ENCODE results near the gene KRT80. TPM values are rescaled to one million over a fixed set of nuclear protein-coding genes. Genes with fewer than 3 reads are reported as not detected.

The KRT80 gene
- total RNA-seq, 2 experiments from 2014 or later: not detected

GRCh38 chr12:52127683-52128450, 63.9 kb downstream of the KRT80 start:
- intact Hi-C loops (cut with DNase I, micrococcal nuclease): no loop called here
- Mint-ChIP-seq H3K9me3 (no peaks in the 10 kb centered on the region), H3K36me3 (ENCODE audit: low read depth) (no peaks in the 10 kb centered on the region), H3K4me1 (ENCODE audit: low read depth) (no peaks in the 10 kb centered on the region), H3K4me3 (no peak overlapping the region), H3K27ac (no peak overlapping the region), H3K27me3 (peaks cover 22% of the 10 kb centered on the region)
- H3K9me3 ChIP-seq (ENCODE audit: control insufficient read depth in 1 of 2, insufficient read depth in 1 of 2, low read length in 2 of 2): no peaks in the 10 kb centered on the region
- no peak for TF ChIP-seq CTCF (IDR thresholded peaks at IDR 0.05)
- no peaks in the 10 kb centered on the region for H3K36me3 ChIP-seq (ENCODE audit: insufficient read depth, low read length)
- ChIA-PET CTCF (interaction anchor here (1.0 kb wide), 1 partner anchor 11 kb away, joined by 3 read pairs; no protein-coding TSS in a partner anchor), POLR2A (no interaction called here)
- no peak overlapping the region for H3K4me3 ChIP-seq (ENCODE audit: low read length)
- no peaks in the 10 kb centered on the region for H3K4me1 ChIP-seq (ENCODE audit: insufficient read depth, low read length)
- H3K27me3 ChIP-seq (ENCODE audit: control insufficient read depth in 1 of 2, insufficient read depth in 2 of 2, low read length in 2 of 2): peaks cover 0 to 8% of the 10 kb centered on the region in 2 experiments
- no peak for ATAC-seq (ENCODE audit: poor library complexity)
- no peak overlapping the region for H3K27ac ChIP-seq (ENCODE audit: low read depth in 1 of 2, low read length in 2 of 2)
- no peak for DNase-seq

- ChIA-PET POLR2A (no interaction called here), CTCF (interaction anchor here (1.0 kb wide), 1 partner anchor 10 kb away, joined by 3 read pairs; no protein-coding TSS in a partner anchor)
- H3K4me3 Mint-ChIP-seq: no peak overlapping the region
- no peaks in the 10 kb centered on the region for H3K36me3 Mint-ChIP-seq (ENCODE audit: low read depth)
- H3K4me1 Mint-ChIP-seq (ENCODE audit: low read depth): peaks cover 2% of the 10 kb centered on the region
- peaks cover 30% of the 10 kb centered on the region for H3K27me3 Mint-ChIP-seq
- Histone ChIP-seq H3K4me3 (ENCODE audit: low read length) (no peak overlapping the region), H3K36me3 (ENCODE audit: insufficient read depth, low read length) (no peaks in the 10 kb centered on the region), H3K4me1 (ENCODE audit: insufficient read depth, low read length) (peaks cover 3% of the 10 kb centered on the region), H3K9me3 (ENCODE audit: control insufficient read depth in 1 of 2, insufficient read depth in 1 of 2, low read length in 2 of 2) (no peaks in the 10 kb centered on the region), H3K27me3 (ENCODE audit: control insufficient read depth in 1 of 2, insufficient read depth in 2 of 2, low read length in 2 of 2) (peaks cover 0 to 8% of the 10 kb centered on the region in 2 experiments), H3K27ac (ENCODE audit: low read depth in 1 of 2, low read length in 2 of 2) (no peak overlapping the region)
- no peak for ATAC-seq (ENCODE audit: poor library complexity)
- no peak overlapping the region for H3K27ac Mint-ChIP-seq
- TF ChIP-seq CTCF (IDR thresholded peaks at IDR 0.05): no peak
- DNase-seq: no peak
- no peaks in the 10 kb centered on the region for H3K9me3 Mint-ChIP-seq
- intact Hi-C loops (cut with DNase I, micrococcal nuclease): no loop called here
Observed at GRCh38 chr12:52126605-52127578, 64.9 kb downstream of the KRT80 start.

GRCh38 chr12:52126050-52126604, 65.7 kb downstream of the KRT80 start:
- H3K27me3 ChIP-seq (ENCODE audit: control insufficient read depth in 1 of 2, insufficient read depth in 2 of 2, low read length in 2 of 2): peaks cover 7 to 8% of the 10 kb centered on the region in 2 experiments
- H3K4me1 Mint-ChIP-seq (ENCODE audit: low read depth): peaks cover 6% of the 10 kb centered on the region
- intact Hi-C loops (cut with DNase I, micrococcal nuclease): no loop called here
- H3K9me3 ChIP-seq (ENCODE audit: control insufficient read depth in 1 of 2, insufficient read depth in 1 of 2, low read length in 2 of 2): no peaks in the 10 kb centered on the region
- no peak for DNase-seq
- no peaks in the 10 kb centered on the region for H3K9me3 Mint-ChIP-seq
- H3K27ac ChIP-seq (ENCODE audit: low read depth in 1 of 2, low read length in 2 of 2): no peak overlapping the region
- ChIA-PET POLR2A (no interaction called here), CTCF (interaction anchor here (0.9 kb wide), 1 partner anchor 10 kb away, joined by 3 read pairs; no protein-coding TSS in a partner anchor)
- H3K36me3 ChIP-seq (ENCODE audit: insufficient read depth, low read length): no peaks in the 10 kb centered on the region
- H3K27ac Mint-ChIP-seq: no peak overlapping the region
- no peak overlapping the region for H3K4me3 ChIP-seq (ENCODE audit: low read length)
- H3K4me1 ChIP-seq (ENCODE audit: insufficient read depth, low read length): peaks cover 9% of the 10 kb centered on the region
- H3K4me3 Mint-ChIP-seq: no peak overlapping the region
- H3K27me3 Mint-ChIP-seq: peaks cover 38% of the 10 kb centered on the region
- ATAC-seq (ENCODE audit: poor library complexity): no peak
- no peaks in the 10 kb centered on the region for H3K36me3 Mint-ChIP-seq (ENCODE audit: low read depth)
- no peak for TF ChIP-seq CTCF (IDR thresholded peaks at IDR 0.05)
